K562 (cell line): Measurements from ENCODE around the gene ZNF552. TPM values are rescaled to one million over a fixed set of nuclear protein-coding genes. Genes with fewer than 3 reads are reported as not detected.

Experiments used
- ATAC-seq: fragments of 200-7000 bp; cut with Tn5 transposase; 3 replicates; pipeline ENCODE4 v1.9.1; 2020; ENCODE audit warnings: moderate library complexity
- BruUV-seq: library from RNA; stranded (reverse); fragments of 400-500 nt; replicated peaks from 2 replicates; lab custom pipeline; 2021; lab: Mats Ljungman, UMichigan
- CTCF ChIA-PET: fragments of 300-600 bp; formaldehyde crosslinking; extraction: SDS; loops from one replicate; lab custom pipeline; 2021; ENCODE audit warnings: low intra/inter-chr PET ratio; lab: Yijun Ruan, JAX
- POLR2A ChIA-PET: fragments of 300-600, 350-650 bp; sonication (Branson Sonifier 250); formaldehyde crosslinking; extraction: SDS; loops from one replicate; lab custom pipeline; 2021; ENCODE audit warnings: antibody characterized with exemption, inconsistent platforms; lab: Yijun Ruan, JAX
- DNase-seq, 4 experiments: peaks; one replicate each; pipeline versions ENCODE4 v3.0.0 to v3.0.0-alpha.2; 2011 to 2018; ENCODE audit warnings: low spot score in 3 of 4, mixed read lengths in 3 of 4; ENCODE audit errors: extremely low read depth in 1 of 4
- FAIRE-seq: peaks from 2 replicates; lab custom pipeline; 2011; peaks lifted over from hg19 to GRCh38; lab: Jason Lieb, UNC
- H2AFZ ChIP-seq: 2 replicates; pipeline ENCODE4 v1.6.0; 2011; ENCODE audit warnings: low read depth, low read length, control low read depth, inconsistent platforms
- H3K27ac ChIP-seq: fragments of 200-600 bp; 3 replicates; pipeline ENCODE4 v1.8.0; 2011; ENCODE audit warnings: low read depth, mild to moderate bottlenecking, control low read depth, inconsistent platforms, low read length, moderate library complexity, mixed read lengths; ENCODE audit errors: extremely low read depth
- H3K27me3 ChIP-seq, 2 experiments: fragments of 300-600 bp in 1 of 2; 2 replicates in 1 of 2; 3 replicates in 1 of 2; pipeline versions ENCODE4 v1.6.0 to v1.8.0; 2011; ENCODE audit warnings: inconsistent platforms in 2 of 2, low read length in 2 of 2, mild to moderate bottlenecking in 1 of 2, mixed read lengths in 1 of 2, moderate library complexity in 1 of 2; ENCODE audit not compliant: control insufficient read depth in 2 of 2, insufficient read depth in 2 of 2
- H3K36me3 ChIP-seq: fragments of 300-600 bp; 3 replicates; pipeline ENCODE4 v1.8.0; 2011; ENCODE audit warnings: mild to moderate bottlenecking, low read length, inconsistent platforms; ENCODE audit not compliant: control insufficient read depth, insufficient read depth
- H3K4me1 ChIP-seq, 2 experiments: fragments of 200-600 bp in 1 of 2; replicated peaks in 1 of 2; 2 replicates in 1 of 2; 3 replicates in 1 of 2; pipeline versions ENCODE4 v1.5.1 to v1.8.0; 2011; ENCODE audit warnings: inconsistent platforms in 2 of 2, low read length in 2 of 2, mild to moderate bottlenecking in 1 of 2, mixed read lengths in 1 of 2, moderate library complexity in 1 of 2; ENCODE audit not compliant: control insufficient read depth in 2 of 2, insufficient read depth in 2 of 2
- H3K4me2 ChIP-seq: 2 replicates; pipeline ENCODE4 v1.6.1; 2011; ENCODE audit warnings: low read length, control low read depth, inconsistent platforms, mixed read lengths; ENCODE audit not compliant: insufficient read depth
- H3K4me3 ChIP-seq: fragments of 200-600 bp; sonication (generic), shearing (Covaris generic); 2 replicates; pipeline ENCODE4 v1.5.1; 2016; ENCODE audit warnings: control low read depth, inconsistent platforms
- H3K79me2 ChIP-seq: fragments of 200-600 bp; 3 replicates; pipeline ENCODE4 v1.8.0; 2011; ENCODE audit warnings: low read length, inconsistent platforms; ENCODE audit not compliant: control insufficient read depth, insufficient read depth
- H3K9ac ChIP-seq, 2 experiments: 2 replicates each; pipeline versions ENCODE4 v1.6.0 to v1.6.1; 2011; ENCODE audit warnings: low read depth in 2 of 2, low read length in 2 of 2, control low read depth in 1 of 2, inconsistent platforms in 1 of 2, mild to moderate bottlenecking in 1 of 2, mixed read lengths in 1 of 2; ENCODE audit not compliant: insufficient read depth in 1 of 2
- H3K9me1 ChIP-seq: one replicate; pipeline ENCODE4 v1.6.0; 2011; ENCODE audit warnings: inconsistent platforms, mild to moderate bottlenecking, low read length, moderate library complexity; ENCODE audit not compliant: control insufficient read depth, insufficient read depth
- H3K9me3 ChIP-seq: replicated peaks from 2 replicates; pipeline ENCODE4 v1.5.1; 2011; ENCODE audit warnings: low read depth, low read length, inconsistent platforms; ENCODE audit not compliant: control insufficient read depth, insufficient read depth
- H4K20me1 ChIP-seq: replicated peaks from 2 replicates; pipeline ENCODE4 v1.6.1; 2011; ENCODE audit warnings: low read length, inconsistent platforms, mixed read lengths; ENCODE audit not compliant: control insufficient read depth, insufficient read depth
- ZEB2 ChIP-seq: fragments of 450-650 bp; IDR thresholded peaks from 2 replicates; pipeline ENCODE4 v1.6.1; 2016
- whole genome bisulfite sequencing: fragments of 100-300 bp; shearing (Covaris generic); methylation state at CpG from one replicate; pipeline ENCODE4 v1.1.6; 2016; ENCODE audit warnings: low coverage, mixed read lengths; ENCODE audit not compliant: insufficient coverage; ENCODE audit errors: missing lambda C conversion rate; 5-methylcytosine and 5-hydroxymethylcytosine counted together
- in situ Hi-C: fragments of 300-500 bp; cut with MboI; formaldehyde crosslinking; loops from 4 replicates; pipeline ENCODE4 v1.15.0; 2018; ENCODE audit warnings: inconsistent platforms, mixed read lengths
- intact Hi-C: fragments of 100-400 bp; cut with micrococcal nuclease; formaldehyde crosslinking; loops from 2 replicates; pipeline ENCODE4 v1.14.2; 2022
- polyA plus RNA-seq, 8 experiments: library from polyadenylated mRNA; depleted of rRNA in 4 of 8; stranded (reverse) in 5 of 8; unstranded in 3 of 8; fragments of >200 nt; fragmentation: Nextera tagmentation in 2 of 8; fragmentation: Illumina TruSeq in 1 of 8; extraction: Ambion mirVana in 2 of 8; extraction: Trizol in 1 of 8; gene quantifications; 2 replicates each; pipeline versions ENCODE4 v1.2.1 to v1.2.3, GENCODE V29; 2011 to 2014; ENCODE audit warnings: inconsistent platforms in 1 of 8, missing spikeins in 1 of 8
- total RNA-seq, 7 experiments: library from RNA; depleted of rRNA in 6 of 7; stranded (reverse); fragments of >200 nt in 6 of 7; fragmentation: Illumina TruSeq in 2 of 7; extraction: Trizol in 2 of 7; gene quantifications; 2 replicates each; pipeline versions ENCODE4 v1.2.1 to v1.2.3, GENCODE V29; 2011 to 2021; ENCODE audit warnings: low replicate concordance in 1 of 7
- TF ChIP-seq, protein P1 (sequence below), 3 experiments: fragments of 200-800 bp in 1 of 3; fragments of 250-450 bp in 1 of 3; fragments of 450-650 bp in 1 of 3; sonication (Bioruptor Pico) in 1 of 3; sonication (Bioruptor generic) in 1 of 3; formaldehyde crosslinking in 1 of 3; IDR thresholded peaks; 2 replicates each; pipeline versions ENCODE4 v1.6.1 to v1.8.0; 2016 to 2022; ENCODE audit warnings: mild to moderate bottlenecking in 2 of 3, missing genetic modification characterization in 2 of 3, missing compliant biosample characterization in 1 of 3, moderate library complexity in 1 of 3

The ZNF552 gene
- total and polyA plus RNA-seq, 9 of the 15 experiments (the other 6 are each of a cell fraction or from before 2014, with no cell fraction given): 4.4 to 12.4 (median 8.5) TPM

DNA sequence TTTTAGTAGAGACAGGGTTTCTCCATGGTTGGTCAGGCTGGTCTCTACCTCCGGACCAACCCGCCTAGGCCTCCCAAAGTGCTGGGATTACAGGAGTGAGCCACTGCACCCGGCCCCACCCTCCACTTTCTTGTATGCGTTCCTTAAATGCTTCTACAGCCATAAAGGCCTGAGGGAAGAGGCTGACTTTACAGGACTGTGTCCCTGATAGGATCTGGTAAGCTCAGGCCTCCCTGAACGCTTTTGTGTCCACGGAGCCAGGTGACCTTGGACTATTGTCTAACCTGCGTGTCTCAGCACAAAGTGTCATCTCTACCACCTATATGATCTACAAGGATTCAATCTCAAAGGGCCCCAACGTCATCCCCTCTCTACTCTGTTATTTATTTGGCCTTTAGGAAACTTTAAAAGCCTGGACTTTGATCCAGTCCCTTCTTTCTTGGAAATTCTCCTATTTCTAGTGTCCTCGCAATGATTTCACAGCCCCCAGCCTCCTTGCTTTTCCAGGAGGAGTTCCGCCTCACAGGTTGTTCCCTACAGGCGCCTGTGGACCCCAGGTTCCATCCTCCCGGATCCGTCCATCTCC lies 701 bp downstream of the ZNF552 start:
- no peaks in the 10 kb centered on the region for H4K20me1 ChIP-seq
- DNase-seq (peak in 3 of 4 experiments; percentile 18 to 44 (median 23)), FAIRE-seq (no peak), ATAC-seq (peak; percentile 38)
- intact Hi-C loops (no loop called here), in situ Hi-C loops (no loop called here)
- TF ChIP-seq, protein P1, sequence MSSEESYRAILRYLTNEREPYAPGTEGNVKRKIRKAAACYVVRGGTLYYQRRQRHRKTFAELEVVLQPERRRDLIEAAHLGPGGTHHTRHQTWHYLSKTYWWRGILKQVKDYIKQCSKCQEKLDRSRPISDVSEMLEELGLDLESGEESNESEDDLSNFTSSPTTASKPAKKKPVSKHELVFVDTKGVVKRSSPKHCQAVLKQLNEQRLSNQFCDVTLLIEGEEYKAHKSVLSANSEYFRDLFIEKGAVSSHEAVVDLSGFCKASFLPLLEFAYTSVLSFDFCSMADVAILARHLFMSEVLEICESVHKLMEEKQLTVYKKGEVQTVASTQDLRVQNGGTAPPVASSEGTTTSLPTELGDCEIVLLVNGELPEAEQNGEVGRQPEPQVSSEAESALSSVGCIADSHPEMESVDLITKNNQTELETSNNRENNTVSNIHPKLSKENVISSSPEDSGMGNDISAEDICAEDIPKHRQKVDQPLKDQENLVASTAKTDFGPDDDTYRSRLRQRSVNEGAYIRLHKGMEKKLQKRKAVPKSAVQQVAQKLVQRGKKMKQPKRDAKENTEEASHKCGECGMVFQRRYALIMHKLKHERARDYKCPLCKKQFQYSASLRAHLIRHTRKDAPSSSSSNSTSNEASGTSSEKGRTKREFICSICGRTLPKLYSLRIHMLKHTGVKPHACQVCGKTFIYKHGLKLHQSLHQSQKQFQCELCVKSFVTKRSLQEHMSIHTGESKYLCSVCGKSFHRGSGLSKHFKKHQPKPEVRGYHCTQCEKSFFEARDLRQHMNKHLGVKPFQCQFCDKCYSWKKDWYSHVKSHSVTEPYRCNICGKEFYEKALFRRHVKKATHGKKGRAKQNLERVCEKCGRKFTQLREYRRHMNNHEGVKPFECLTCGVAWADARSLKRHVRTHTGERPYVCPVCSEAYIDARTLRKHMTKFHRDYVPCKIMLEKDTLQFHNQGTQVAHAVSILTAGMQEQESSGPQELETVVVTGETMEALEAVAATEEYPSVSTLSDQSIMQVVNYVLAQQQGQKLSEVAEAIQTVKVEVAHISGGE (CRISPR knock-in tag; IDR thresholded peaks at IDR 0.05): peak in 1 of 3 experiments; percentile 2; a peak in 1 of 6 replicates
- TF ChIP-seq ZEB2: no peak
- peaks cover 25% of the 10 kb centered on the region for H3K79me2 ChIP-seq
- POLR2A ChIA-PET: no interaction called here
- 12% methylated on average over 13 of the region's 13 CpGs for WGBS
- peaks cover 7 to 18% of the 10 kb centered on the region in 2 experiments; a peak in 4 of 5 replicates for H3K4me1 ChIP-seq
- CTCF ChIA-PET: no interaction called here
- peak overlapping the region; percentile 80 to 89 for H3K9ac ChIP-seq
- no peaks in the 10 kb centered on the region for H3K9me3 ChIP-seq
- peak overlapping the region; percentile 86 for H2AFZ ChIP-seq
- BruUV-seq: no TSS peak
- peak overlapping the region; percentile 60 for H3K4me3 ChIP-seq
- H3K36me3 ChIP-seq: peaks cover 32% of the 10 kb centered on the region
- peak overlapping the region; percentile 69 for H3K27ac ChIP-seq
- peaks cover 2% of the 10 kb centered on the region for H3K9me1 ChIP-seq
- H3K4me2 ChIP-seq: peak overlapping the region; percentile 80
- H3K27me3 ChIP-seq: no peaks in the 10 kb centered on the region
